A172 (cell line): ENCODE results near the gene ATP2B2. TPM values are rescaled to one million over a fixed set of nuclear protein-coding genes. Genes with fewer than 3 reads are reported as not detected.

Experiments used
- DNase-seq: peaks from one replicate; pipeline ENCODE4 v3.0.0-alpha.2; 2015; ENCODE audit warnings: low spot score
- total RNA-seq: library from RNA; depleted of rRNA; stranded (reverse); fragments of >200 nt; shearing (Covaris generic); gene quantifications from 2 replicates; pipeline ENCODE4 v1.2.3, GENCODE V29; 2014

The ATP2B2 gene
- total RNA-seq, 1 experiment from 2014 or later = 0.50 TPM

- no peak for DNase-seq
Observed at GRCh38 chr3:10470120-10471053, 35.0 kb downstream of the ATP2B2 start.

- no peak for DNase-seq
Observed at GRCh38 chr3:10469441-10470119, 35.8 kb downstream of the ATP2B2 start.

- DNase-seq = no peak
Observed at GRCh38 chr3:10468613-10469354, 36.6 kb downstream of the ATP2B2 start.

- no peak for DNase-seq
Observed at GRCh38 chr3:10467904-10468612, 37.3 kb downstream of the ATP2B2 start.

GRCh38 chr3:10467204-10467603 is 38.2 kb downstream of the ATP2B2 start:
- no peak for DNase-seq

GRCh38 chr3:10466186-10466585 is 39.2 kb downstream of the ATP2B2 start:
- DNase-seq = no peak

GRCh38 chr3:10465161-10465560 is 40.2 kb downstream of the ATP2B2 start:
- no peak for DNase-seq

GRCh38 chr3:10463533-10464434 is 41.6 kb downstream of the ATP2B2 start:
- no peak for DNase-seq

- DNase-seq = no peak
Observed at GRCh38 chr3:10462641-10463532, 42.5 kb downstream of the ATP2B2 start.

- no peak for DNase-seq
Observed at GRCh38 chr3:10460951-10461545, 44.3 kb downstream of the ATP2B2 start.

GRCh38 chr3:10459954-10460754 is 45.2 kb downstream of the ATP2B2 start:
- peak; percentile 90 for DNase-seq

GRCh38 chr3:10457560-10457959 is 47.8 kb downstream of the ATP2B2 start:
- DNase-seq = no peak

- no peak for DNase-seq
Observed at GRCh38 chr3:10456981-10457380, 48.4 kb downstream of the ATP2B2 start.

- no peak for DNase-seq
Observed at GRCh38 chr3:10455545-10455914, 49.9 kb downstream of the ATP2B2 start.

- no peak for DNase-seq
Observed at GRCh38 chr3:10454907-10455544, 50.4 kb downstream of the ATP2B2 start.

GRCh38 chr3:10453431-10454163 is 51.8 kb downstream of the ATP2B2 start:
- DNase-seq = no peak
